ENCODE results near the gene RAB11FIP5. TPM values are rescaled to one million over a fixed set of nuclear protein-coding genes. Genes with fewer than 3 reads are reported as not detected.

Gene RAB11FIP5
- total and polyA plus RNA-seq, 2 of the 4 experiments (the other 2 are of a cell fraction): 21.5 to 34.5 TPM

GRCh38 chr2:73080321-73081131 lies 32.2 kb downstream of the RAB11FIP5 start:
- BruUV-seq (replicated peaks): TSS peak; percentile 28
- Histone ChIP-seq H4K5ac (ENCODE audit: low read depth, low read length) (no peak overlapping the region), H3K9me3 (ENCODE audit: control insufficient read depth, insufficient read depth, low read length) (no peaks in the 10 kb centered on the region), H2BK120ac (ENCODE audit: low read depth, low read length) (no peak overlapping the region), H3K23ac (ENCODE audit: low read depth, low read length) (no peak overlapping the region), H4K8ac (ENCODE audit: low read depth in 2 of 2, low read length in 2 of 2) (no peak overlapping the region), H2BK15ac (ENCODE audit: low read depth, low read length) (no peak overlapping the region), H4K91ac (ENCODE audit: insufficient read depth, low read depth, low read length) (no peak overlapping the region), H3K4me1 (ENCODE audit: control insufficient read depth, insufficient read depth, low read length) (peaks cover 2% of the 10 kb centered on the region), H3K36me3 (ENCODE audit: control insufficient read depth, insufficient read depth, low read length) (peaks cover 49% of the 10 kb centered on the region), H3K4me3 (ENCODE audit: insufficient read depth, low read depth, low read length) (no peak overlapping the region), H3K27me3 (ENCODE audit: control insufficient read depth, insufficient read depth, low read length) (no peaks in the 10 kb centered on the region), H3K14ac (replicated peaks; ENCODE audit: low read depth, low read length) (no peak overlapping the region), H3K27ac (ENCODE audit: insufficient read depth, low read length) (no peak overlapping the region), H3K9me1 (ENCODE audit: insufficient read depth, low read length) (no peaks in the 10 kb centered on the region), H3K56ac (ENCODE audit: extremely low read depth, insufficient read depth, low read length) (no peak overlapping the region), H3K9ac (ENCODE audit: low read depth, low read length) (no peak overlapping the region), H2AK5ac (ENCODE audit: low read depth, low read length) (no peak overlapping the region), H2BK20ac (ENCODE audit: low read depth, low read length) (no peak overlapping the region), H3K4me2 (ENCODE audit: low read depth, low read length) (no peak overlapping the region), H2AFZ (replicated peaks; ENCODE audit: low read length, poor library complexity) (no peak overlapping the region), H3K18ac (ENCODE audit: low read depth, low read length) (no peak overlapping the region), H2BK5ac (ENCODE audit: low read depth, low read length, poor library complexity, severe bottlenecking) (no peak overlapping the region), H3K4ac (ENCODE audit: low read depth, low read length) (no peak overlapping the region), H2AK9ac (replicated peaks; ENCODE audit: low read depth, low read length, poor library complexity) (no peak overlapping the region), H4K20me1 (ENCODE audit: insufficient read depth, low read length) (peaks cover 71% of the 10 kb centered on the region), H3K79me1 (ENCODE audit: low read depth in 1 of 2, low read length in 2 of 2) (peaks cover 28 to 72% of the 10 kb centered on the region in 2 experiments)
- ChIA-PET POLR2A (ENCODE audit: unreplicated experiment) (no interaction called here), CTCF (no interaction called here)
- dilution Hi-C loops (cut with HindIII; ENCODE audit: low sequenced_read_pairs, unreplicated experiment): no loop called here
- intact Hi-C loops (cut with micrococcal nuclease): no loop called here
- TF ChIP-seq CHD1 (IDR thresholded peaks at IDR 0.05; ENCODE audit: low read depth, low read length) (no peak), RAD21 (IDR thresholded peaks at IDR 0.05; ENCODE audit: low read length) (no peak), NFE2L2 (IDR thresholded peaks at IDR 0.05; ENCODE audit: low read depth, low read length) (no peak), RFX5 (IDR thresholded peaks at IDR 0.05; ENCODE audit: low read depth, low read length) (no peak)
- in situ Hi-C loops (cut with MboI; ENCODE audit: low sequenced_read_pairs): no loop called here
- whole genome bisulfite sequencing, 2 experiments (ENCODE audit: extremely low coverage in 2 of 2, insufficient read length in 1 of 2): 86% methylated on average over 10 of the region's 31 CpGs; no CpG with 5 or more reads in 1 of the 2 experiments
- DNase-seq (no peak), ATAC-seq (ENCODE audit: low read depth) (no peak)
